GM13977 (cell line): Measurements from ENCODE around the gene SH3RF3.

Experiments used
- DNase-seq: peaks from one replicate; pipeline ENCODE4 v3.0.0; 2012; ENCODE audit warnings: low spot score
- CTCF ChIP-seq: IDR thresholded peaks from 2 replicates; pipeline ENCODE4 v1.5.1; 2012; ENCODE audit warnings: mild to moderate bottlenecking, control low read depth; ENCODE audit not compliant: insufficient read depth; ENCODE audit errors: extremely low read depth, missing control alignments
- in situ Hi-C: fragments of 300-500 bp; cut with MboI; formaldehyde crosslinking; loops from one replicate; pipeline ENCODE4 v1.12.0; 2022; ENCODE audit warnings: low sequenced_read_pairs, low pct_unique_long_range_greater_than_20kb, mixed read lengths, inconsistent platforms; ENCODE audit not compliant: unreplicated experiment

Gene SH3RF3

GRCh38 chr2:109248590-109248989 lies 119.6 kb downstream of the SH3RF3 start:
- no peak for TF ChIP-seq CTCF
- in situ Hi-C loops = no loop called here
- DNase-seq = no peak

GRCh38 chr2:109253217-109253616 lies 124.2 kb downstream of the SH3RF3 start:
- DNase-seq = no peak
- in situ Hi-C loops = no loop called here
- no peak for TF ChIP-seq CTCF

DNA sequence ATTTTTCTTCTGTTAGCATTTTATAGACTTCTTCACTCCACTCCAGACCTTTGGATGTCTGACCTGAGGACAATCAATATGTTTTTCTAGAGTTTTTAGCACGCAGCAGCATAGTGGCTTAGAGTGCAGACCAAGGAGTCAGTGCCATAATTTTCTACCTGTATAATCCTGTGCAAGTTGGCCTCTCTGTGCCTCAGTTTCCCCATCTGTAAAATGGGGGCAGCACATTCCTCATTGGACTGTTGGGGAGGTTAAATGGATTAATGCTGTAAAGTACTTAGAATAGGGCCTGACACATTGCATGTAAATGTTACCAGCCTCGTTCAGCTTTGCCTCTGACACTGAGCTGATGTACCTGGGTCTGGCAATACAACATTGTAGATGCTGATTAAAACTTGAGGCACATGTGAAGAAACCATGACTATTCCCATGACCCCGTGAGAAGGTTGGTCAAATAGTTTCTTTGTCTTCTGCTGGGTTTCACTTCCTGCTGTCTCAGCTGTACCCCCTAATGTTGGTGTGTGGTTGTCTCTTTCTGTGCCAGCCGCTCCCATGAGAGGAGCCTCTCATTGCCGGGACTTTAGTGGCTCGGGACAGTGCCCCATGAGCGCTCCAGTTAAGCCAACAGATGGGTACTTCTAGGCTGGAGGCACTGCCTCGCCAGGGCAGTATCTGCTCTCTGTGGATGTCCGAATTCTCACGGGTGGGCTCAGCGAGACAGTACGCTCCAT lies 125.3 kb downstream of the SH3RF3 start:
- TF ChIP-seq CTCF = no peak
- in situ Hi-C loops = no loop called here
- DNase-seq = peak; percentile 45

DNA sequence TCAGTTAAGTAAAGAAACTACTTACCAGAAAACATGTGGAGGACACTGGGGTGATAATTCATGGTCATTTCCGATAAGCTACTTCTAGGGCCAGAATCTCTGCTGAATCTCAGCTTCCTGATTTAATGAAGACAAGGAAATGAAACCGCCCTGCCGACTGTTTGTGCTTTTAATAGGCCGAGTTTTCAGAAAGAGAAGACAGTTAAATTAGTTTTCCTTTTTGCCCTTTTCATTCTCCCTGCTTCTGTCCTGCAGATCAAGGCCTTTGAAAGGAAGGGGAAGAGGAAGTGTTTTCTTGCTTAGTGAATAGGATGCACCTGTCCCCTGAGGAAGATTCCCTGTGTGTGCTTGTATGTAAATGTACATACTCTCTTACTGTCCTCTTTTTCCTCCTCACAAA lies 126.6 kb downstream of the SH3RF3 start:
- DNase-seq = no peak
- in situ Hi-C loops = no loop called here
- no peak for TF ChIP-seq CTCF

- TF ChIP-seq CTCF = no peak
- DNase-seq = no peak
- in situ Hi-C loops = no loop called here
Measured at GRCh38 chr2:109256111-109256510, 127.1 kb downstream of the SH3RF3 start.

DNA sequence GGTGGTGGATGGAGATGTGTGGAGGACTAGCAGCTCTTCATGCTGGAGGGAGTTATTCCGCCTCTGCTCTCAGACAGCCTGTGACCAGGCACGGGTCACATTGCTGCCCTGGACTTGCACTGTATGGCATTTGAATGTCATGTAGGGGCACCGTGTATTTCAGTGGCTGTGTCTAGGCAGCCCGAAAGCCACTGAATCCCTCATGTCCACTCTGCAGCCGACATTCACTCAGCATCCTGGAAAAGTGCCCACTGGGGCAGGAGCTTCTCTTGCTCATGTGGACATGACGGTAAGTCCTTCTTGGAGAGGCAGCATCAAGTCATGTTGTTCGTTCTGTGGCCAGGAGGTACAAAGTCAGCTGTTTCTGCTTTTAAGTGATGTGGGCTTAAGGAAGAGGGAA lies 127.9 kb downstream of the SH3RF3 start:
- in situ Hi-C loops = no loop called here
- DNase-seq = no peak
- no peak for TF ChIP-seq CTCF

GRCh38 chr2:109257653-109258052 lies 128.6 kb downstream of the SH3RF3 start:
- in situ Hi-C loops = no loop called here
- no peak for DNase-seq
- no peak for TF ChIP-seq CTCF
